ENCODE data around the gene PIKFYVE. TPM values are rescaled to one million over a fixed set of nuclear protein-coding genes. Genes with fewer than 3 reads are reported as not detected.
"Not testable (repeated sequence)": the region's sequence is repeated elsewhere in the genome, so short reads cannot be mapped to it uniquely, and the experiment has no call there.

PIKFYVE gene
- total RNA-seq, 1 experiment from 2014 or later = 20.9 TPM

DNA sequence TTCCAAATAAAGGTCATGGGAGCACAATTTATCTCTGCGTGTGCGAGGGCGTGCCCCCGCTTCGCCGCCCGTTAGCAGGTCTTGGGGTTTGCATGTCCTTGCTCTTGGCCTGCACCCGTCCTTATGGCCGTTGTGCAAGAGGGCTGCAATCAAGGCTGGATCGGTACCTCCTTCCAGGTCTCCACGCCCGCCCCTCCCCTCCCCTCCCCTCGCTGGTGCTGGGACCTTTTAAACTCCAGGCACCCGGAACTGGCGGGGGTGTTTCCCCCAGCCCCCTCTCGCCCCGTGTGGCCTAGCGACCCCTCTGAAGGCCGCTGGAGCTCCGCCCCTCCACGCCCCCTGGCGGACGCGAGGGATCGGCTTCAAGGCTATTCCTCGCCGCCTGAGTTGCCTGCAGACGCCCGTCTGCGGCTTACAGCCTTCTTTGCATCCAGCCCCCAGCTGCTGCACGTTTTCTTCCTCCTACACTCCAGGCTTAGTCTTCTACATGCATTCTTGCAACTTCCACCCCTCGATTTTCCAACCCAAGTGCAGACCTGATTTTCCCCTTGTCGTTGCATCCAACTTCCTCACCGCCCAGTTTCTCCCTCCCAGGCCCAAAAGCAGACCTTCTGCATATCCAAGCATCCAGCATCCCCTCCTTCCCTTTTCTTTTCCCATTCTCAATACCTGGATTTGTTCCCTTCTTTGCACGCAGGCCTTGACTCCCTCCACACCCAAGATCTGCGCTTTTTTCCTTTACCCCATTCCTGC, 11.8 kb upstream of the PIKFYVE start:
- peak; percentile 69 for DNase-seq (ENCODE audit: low read depth)

- peak; percentile 95 for DNase-seq (ENCODE audit: low read depth)
Measured at GRCh38 chr2:208254871-208255556, 11.0 kb upstream of the PIKFYVE start, which contains the start of gene IDH1. IDH1 (minus strand) TSS chr2:208255071; CDS start chr2:208251551, 3,520 bp downstream.

DNA sequence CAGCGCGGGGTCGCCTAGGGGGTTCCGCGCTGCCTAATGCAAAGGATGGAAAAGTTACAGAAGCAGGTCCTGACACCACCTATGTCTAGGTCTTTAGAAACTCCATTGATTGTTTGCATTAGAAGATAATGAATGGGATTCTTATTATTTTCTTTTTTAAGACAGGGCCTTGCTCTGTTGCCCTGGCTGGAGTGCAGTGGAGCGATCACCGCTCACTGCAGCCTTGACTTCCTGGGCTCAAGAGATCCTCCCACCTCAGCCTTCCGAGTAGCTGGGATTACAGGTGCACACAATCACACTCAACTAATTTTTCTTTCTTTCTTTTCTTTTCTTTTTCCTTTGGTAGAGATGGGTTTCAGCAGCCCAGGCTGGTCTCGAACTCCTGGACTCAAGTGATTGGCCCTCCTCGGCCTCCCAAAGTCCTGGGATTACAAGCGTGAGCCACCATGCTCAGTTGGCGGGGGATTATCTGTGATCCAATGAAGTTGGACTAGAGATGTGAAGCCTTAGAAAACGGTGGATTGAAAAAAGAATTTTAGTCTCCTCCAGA, 10.4 kb upstream of the PIKFYVE start:
- no peak for DNase-seq (ENCODE audit: low read depth)

- no peak for DNase-seq (ENCODE audit: low read depth)
Measured at GRCh38 chr2:208256192-208256782, 9.8 kb upstream of the PIKFYVE start.

DNA sequence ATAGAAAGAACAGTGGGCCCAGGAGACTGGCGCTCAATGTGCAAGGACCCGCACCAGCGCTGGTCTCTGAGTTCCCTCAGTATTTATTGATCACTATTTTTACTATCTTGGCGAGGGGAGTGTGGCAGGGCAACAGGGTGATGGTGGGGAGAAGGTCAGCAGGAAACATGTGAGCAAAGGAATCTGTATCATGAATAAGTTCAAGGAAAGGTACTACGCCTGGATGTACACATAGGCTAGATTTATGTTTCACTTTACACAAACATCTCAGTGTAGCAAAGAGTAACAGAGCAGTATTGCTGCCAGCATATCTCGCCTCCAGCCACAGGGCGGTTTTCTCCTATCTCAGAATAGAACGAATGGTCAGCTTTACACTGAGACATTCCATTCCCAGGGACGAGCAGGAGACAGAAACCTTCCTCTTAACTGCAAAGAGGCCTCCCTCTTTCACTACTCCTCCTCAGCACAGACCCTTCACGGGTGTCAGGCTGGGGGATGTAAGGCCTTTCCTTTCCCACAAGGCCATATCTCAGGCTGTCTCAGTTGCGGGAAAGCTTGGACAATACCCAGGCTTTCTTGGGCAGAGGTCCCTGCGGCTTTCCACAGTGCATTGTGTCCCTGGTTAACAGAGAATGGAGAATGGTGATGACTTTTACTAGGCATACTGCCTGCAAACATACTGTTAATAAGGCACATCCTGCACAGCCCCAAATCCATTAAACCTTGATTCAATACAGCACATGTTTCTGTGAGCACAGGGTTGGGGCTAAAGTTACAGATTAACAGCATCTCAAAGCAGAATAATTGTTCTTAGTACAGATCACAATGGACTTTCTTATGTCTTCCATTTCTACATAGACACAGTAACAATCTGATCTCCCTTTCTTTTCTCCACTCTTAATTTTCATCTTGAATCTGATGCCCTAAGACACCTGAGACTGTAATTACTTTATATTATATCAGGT, 8.9 kb upstream of the PIKFYVE start:
- not testable (repeated sequence) for DNase-seq (ENCODE audit: low read depth)

DNA sequence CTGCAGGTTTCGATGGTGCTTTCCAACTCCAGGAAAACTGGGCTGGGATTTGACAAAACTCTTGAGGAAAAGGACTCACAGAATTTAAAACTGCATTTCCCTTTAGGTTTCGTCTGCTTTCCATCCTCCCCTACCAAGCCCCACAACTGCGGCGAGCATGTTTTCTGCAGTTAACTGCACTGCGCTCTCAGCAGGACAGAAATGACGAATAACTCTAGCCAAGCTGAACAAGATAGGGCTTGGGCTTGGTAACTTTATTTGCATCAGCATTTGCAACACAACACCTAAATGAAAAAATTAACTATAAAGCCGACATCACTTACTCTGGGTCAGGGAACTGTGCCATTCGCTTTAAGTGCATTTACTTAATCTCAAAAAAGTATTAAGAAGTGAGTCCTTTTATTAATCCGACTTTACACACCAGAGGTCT, 669 bp upstream of the PIKFYVE start:
- DNase-seq (ENCODE audit: low read depth) = peak; percentile 18

- no peak for DNase-seq (ENCODE audit: low read depth)
Measured at GRCh38 chr2:208266553-208266893, 468 bp downstream of the PIKFYVE start.

- DNase-seq (ENCODE audit: low read depth) = no peak
Measured at GRCh38 chr2:208266936-208267335, 881 bp downstream of the PIKFYVE start.

GRCh38 chr2:208267526-208267925, 1.5 kb downstream of the PIKFYVE start:
- not testable (repeated sequence) for DNase-seq (ENCODE audit: low read depth)

DNA sequence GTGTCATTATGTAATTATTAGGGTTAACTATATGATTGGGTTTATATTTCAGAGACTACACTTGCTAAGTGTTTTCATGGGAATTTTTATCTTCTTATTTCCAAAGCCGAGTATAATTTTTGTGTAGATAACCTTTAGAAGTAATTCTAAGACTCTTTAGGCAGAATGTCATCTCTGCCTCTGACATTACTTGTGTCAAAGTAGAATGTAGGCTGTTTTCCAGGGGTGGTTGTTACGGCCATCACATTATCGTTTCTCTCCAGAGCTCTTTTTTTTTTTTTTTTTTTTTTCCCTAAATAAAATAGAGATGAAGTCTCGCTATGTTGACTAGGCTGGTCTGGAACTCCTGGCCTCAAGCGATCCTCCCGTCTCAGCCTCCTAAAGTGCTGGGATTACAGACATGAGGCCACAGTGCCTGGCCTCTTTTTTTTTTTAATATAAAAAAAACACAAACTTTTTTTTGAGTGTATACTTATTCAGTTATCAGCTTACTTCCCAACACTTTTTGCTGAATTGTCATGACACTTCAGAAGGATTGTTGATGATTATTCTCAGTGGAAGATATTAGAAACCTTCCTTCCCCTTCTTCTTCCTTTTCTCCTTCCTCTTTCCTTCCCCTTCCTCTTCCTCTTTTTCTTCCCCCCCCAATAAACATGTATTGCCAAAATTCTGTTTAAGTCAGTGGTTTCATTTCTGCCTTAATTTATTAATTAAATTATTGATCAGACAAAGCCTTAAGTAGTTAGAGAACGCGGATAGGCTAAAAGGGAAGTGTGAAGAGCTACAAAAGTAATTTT, 2.3 kb downstream of the PIKFYVE start:
- no peak for DNase-seq (ENCODE audit: low read depth)

- DNase-seq (ENCODE audit: low read depth) = no peak
Measured at GRCh38 chr2:208269091-208269490, 3.0 kb downstream of the PIKFYVE start.

- no peak for DNase-seq (ENCODE audit: low read depth)
Measured at GRCh38 chr2:208274748-208275147, 8.7 kb downstream of the PIKFYVE start.

DNA sequence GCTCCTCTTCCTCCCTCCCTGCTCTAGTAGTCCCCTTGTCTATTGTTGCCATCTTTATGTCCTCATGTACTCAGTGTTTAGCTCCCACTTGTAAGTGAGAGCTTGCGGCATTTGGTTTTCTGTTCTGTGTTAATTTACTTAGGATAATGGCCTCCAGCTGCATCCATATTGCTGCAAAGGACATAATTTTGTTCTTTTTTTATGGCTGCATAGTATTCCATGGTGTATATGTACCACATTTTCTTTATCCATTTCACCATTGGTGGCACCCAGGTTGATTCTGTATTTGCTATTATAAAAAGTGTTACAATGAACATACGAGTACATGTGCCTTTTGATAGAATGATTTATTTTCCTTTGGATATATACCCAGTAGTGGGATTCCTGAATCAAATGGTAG, 12.5 kb downstream of the PIKFYVE start:
- DNase-seq (ENCODE audit: low read depth) = no peak

DNA sequence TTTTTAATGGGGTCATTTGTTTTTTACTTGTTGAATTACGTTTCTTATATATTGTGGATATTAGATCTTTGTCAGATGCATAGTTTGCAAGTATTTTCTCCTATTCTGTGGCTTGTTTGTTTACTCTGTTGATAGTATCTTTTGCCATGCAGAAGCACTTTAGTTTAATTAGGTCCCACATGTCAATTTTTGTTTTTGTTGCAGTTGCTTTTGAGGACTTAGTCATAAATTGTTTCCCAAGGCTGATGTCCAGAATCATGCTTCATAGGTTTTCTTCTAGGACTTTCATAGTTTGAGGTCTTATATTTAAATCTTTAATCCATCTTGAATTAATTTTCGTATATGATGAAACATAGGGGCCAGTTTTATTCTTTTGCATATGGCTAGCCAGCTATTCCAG, 13.2 kb downstream of the PIKFYVE start:
- no peak for DNase-seq (ENCODE audit: low read depth)

DNA sequence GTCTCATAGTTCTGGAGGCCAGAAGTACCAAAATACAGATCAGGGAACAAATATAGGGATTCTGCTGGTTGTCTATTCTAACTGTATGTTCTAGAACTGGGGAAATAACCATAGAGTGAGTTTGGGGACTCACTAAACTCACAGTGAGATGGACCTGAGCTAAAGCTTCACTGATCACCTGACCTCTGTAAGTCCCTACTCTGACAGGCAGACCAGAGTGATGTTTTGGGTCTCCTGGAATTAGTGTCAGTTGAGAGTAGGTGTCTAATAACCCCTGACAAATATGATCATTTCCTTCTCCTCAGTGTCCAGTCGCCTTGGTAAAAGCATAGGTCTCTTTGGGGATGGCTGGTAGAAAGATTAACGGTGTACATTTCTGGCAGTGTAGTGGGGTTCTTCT, 14.2 kb downstream of the PIKFYVE start:
- DNase-seq (ENCODE audit: low read depth) = no peak

GRCh38 chr2:208280933-208281332, 14.9 kb downstream of the PIKFYVE start:
- DNase-seq (ENCODE audit: low read depth) = peak; percentile 67

DNA sequence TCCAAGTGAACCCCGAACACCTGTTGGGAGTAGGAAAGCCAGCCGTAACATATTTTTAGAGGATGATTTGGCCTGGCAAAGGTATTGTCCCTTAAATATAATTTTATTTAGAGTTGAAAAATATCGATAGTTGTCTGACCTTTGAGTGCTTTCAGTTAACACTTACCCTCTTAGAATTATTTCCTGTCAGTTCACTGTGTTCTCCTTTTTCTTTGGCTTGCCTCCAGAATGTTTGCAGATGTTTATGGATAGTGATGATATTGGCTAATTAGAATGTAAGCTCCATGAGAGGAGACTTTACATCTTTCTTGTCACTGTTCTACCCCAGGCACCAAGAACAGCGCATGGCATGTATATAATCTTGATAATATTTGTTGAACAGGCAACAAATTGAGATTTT, 19.8 kb downstream of the PIKFYVE start:
- DNase-seq (ENCODE audit: low read depth) = no peak

DNA sequence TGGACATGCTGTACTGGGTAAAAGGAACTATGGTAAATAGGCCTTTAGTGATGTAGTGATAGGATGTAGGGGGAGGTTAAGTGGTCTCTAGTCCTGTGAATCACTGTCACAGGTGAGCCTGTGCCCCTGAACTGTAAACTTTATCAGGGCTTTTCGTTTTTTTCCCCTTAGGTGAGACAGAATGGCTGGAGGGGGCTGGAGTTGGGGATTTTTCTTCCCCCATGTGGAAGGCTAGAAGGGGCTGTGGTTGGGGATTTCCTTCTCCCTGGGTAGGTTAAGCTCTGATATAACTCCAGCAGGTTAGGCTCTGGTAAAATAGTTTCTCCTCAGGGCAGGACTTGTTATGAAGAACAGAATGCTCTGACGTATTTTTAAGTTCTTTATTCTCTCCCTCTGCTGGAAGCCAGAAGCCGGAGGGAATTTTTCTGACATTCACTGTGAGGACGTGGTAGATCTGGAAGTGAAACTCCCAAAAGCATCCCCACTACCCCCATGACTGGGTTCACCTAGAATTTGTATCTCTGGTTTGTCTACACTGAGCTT, 28.5 kb downstream of the PIKFYVE start:
- DNase-seq (ENCODE audit: low read depth) = no peak

DNA sequence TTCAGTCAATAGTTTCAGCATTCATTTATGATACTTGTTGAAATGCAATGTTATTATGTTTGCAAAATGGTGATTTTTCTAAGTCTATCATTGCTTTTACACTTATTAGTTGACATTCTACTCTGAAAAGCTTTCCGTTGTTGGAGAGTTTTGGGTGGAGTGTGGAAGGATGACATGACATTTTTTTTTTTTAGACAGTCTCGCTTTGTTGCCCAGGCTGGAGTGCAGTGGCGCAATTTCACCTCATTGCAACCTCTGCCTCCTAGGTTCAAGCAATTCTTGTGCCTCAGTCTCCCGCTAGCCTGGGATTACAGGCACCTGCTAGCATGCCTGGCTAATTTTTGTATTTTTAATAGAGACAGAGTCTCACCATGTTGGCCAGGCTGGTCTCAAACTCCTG, 29.8 kb downstream of the PIKFYVE start:
- DNase-seq (ENCODE audit: low read depth) = no peak

- DNase-seq (ENCODE audit: low read depth) = no peak
Measured at GRCh38 chr2:208296610-208297009, 30.6 kb downstream of the PIKFYVE start.

Measured in LHCN-M2 (cell line).